Neural cell (in vitro differentiated cells): Measurements from ENCODE around the gene LRRC74B. TPM values are rescaled to one million over a fixed set of nuclear protein-coding genes. Genes with fewer than 3 reads are reported as not detected.

Experiments used
- H2AFZ ChIP-seq: fragments of 200-600, 300-800 bp; sonication (generic), shearing (Covaris generic); 2 replicates; pipeline ENCODE4 v1.6.0; 2014; ENCODE audit warnings: low read depth, mild to moderate bottlenecking, antibody characterized with exemption, low read length, moderate library complexity
- H3F3A ChIP-seq: fragments of 200-600 bp; shearing (Covaris generic); 2 replicates; pipeline ENCODE4 v1.6.1; 2016; ENCODE audit warnings: mild to moderate bottlenecking, moderate library complexity, mixed read lengths, antibody characterized with exemption, low read length; ENCODE audit not compliant: insufficient read depth, poor library complexity, severe bottlenecking
- H3K27ac ChIP-seq: fragments of 200-600, 300-800 bp; sonication (generic), shearing (Covaris generic); 2 replicates; pipeline ENCODE4 v1.5.1; 2014; ENCODE audit warnings: mild to moderate bottlenecking, low read length, moderate library complexity
- H3K27me3 ChIP-seq: fragments of 300-800, 200-600 bp; sonication (generic), shearing (Covaris generic); 2 replicates; pipeline ENCODE4 v1.6.0; 2014; ENCODE audit warnings: mild to moderate bottlenecking, low read depth, low read length, moderate library complexity; ENCODE audit not compliant: insufficient read depth
- H3K36me3 ChIP-seq: fragments of 300-800, 200-600 bp; sonication (generic), shearing (Covaris generic); 2 replicates; pipeline ENCODE4 v1.5.1; 2014; ENCODE audit warnings: mild to moderate bottlenecking, antibody characterized with exemption, low read length, moderate library complexity; ENCODE audit not compliant: insufficient read depth
- H3K4me2 ChIP-seq: fragments of 300-800, 200-600 bp; sonication (generic), shearing (Covaris generic); 2 replicates; pipeline ENCODE4 v1.6.0; 2014; ENCODE audit warnings: mild to moderate bottlenecking, low read length
- H3K4me3 ChIP-seq: fragments of 300-800, 200-600 bp; sonication (generic), shearing (Covaris generic); 2 replicates; pipeline ENCODE4 v1.5.1; 2014; ENCODE audit warnings: mild to moderate bottlenecking, low read length, moderate library complexity
- H3K79me2 ChIP-seq: fragments of 200-600 bp; shearing (Covaris generic); replicated peaks from 2 replicates; pipeline ENCODE4 v1.6.0; 2014; ENCODE audit warnings: mild to moderate bottlenecking, low read length, moderate library complexity; ENCODE audit not compliant: insufficient read depth
- H3K9ac ChIP-seq: fragments of 300-800, 200-600 bp; sonication (generic), shearing (Covaris generic); 2 replicates; pipeline ENCODE4 v1.6.1; 2016; ENCODE audit warnings: mild to moderate bottlenecking, low read length, mixed read lengths
- H3K9me2 ChIP-seq: fragments of 200-600 bp; shearing (Covaris generic); 2 replicates; pipeline ENCODE4 v1.6.1; 2016; ENCODE audit warnings: mild to moderate bottlenecking, low read length, mixed read lengths; ENCODE audit not compliant: insufficient read depth
- H3K9me3 ChIP-seq: fragments of 200-600, 300-800 bp; sonication (generic), shearing (Covaris generic); 2 replicates; pipeline ENCODE4 v1.6.1; 2016; ENCODE audit warnings: mild to moderate bottlenecking, mixed run types, low read length, moderate library complexity, mixed read lengths
- H4K20me1 ChIP-seq: fragments of 200-600 bp; shearing (Covaris generic); 2 replicates; pipeline ENCODE4 v1.6.1; 2016; ENCODE audit warnings: mild to moderate bottlenecking, mixed run types; ENCODE audit not compliant: insufficient read depth
- CTCF ChIP-seq: fragments of 450-650 bp; IDR thresholded peaks from 2 replicates; pipeline ENCODE4 v1.5.1; 2014; ENCODE audit warnings: antibody characterized with exemption, mild to moderate bottlenecking, moderate library complexity; ENCODE audit not compliant: poor library complexity, severe bottlenecking
- EP300 ChIP-seq: fragments of 450-650 bp; conservative IDR thresholded peaks from 2 replicates; pipeline ENCODE4 v1.6.1; 2014; ENCODE audit warnings: antibody characterized with exemption, mild to moderate bottlenecking, moderate library complexity; ENCODE audit not compliant: poor library complexity, severe bottlenecking
- EZH2 ChIP-seq: fragments of 200-600, 300-800 bp; shearing (Covaris generic), sonication (generic); IDR thresholded peaks from 2 replicates; pipeline ENCODE4 v1.6.1; 2014; ENCODE audit warnings: antibody characterized with exemption, low read length, borderline replicate concordance, mild to moderate bottlenecking; ENCODE audit not compliant: insufficient read depth, poor library complexity, severe bottlenecking
- MXI1 ChIP-seq: fragments of 450-650 bp; conservative IDR thresholded peaks from 2 replicates; pipeline ENCODE4 v1.6.1; 2014; ENCODE audit warnings: antibody characterized with exemption, mild to moderate bottlenecking; ENCODE audit not compliant: poor library complexity, severe bottlenecking
- POLR2AphosphoS5 ChIP-seq: IDR thresholded peaks from 2 replicates; pipeline ENCODE4 v1.6.1; 2012
- RAD21 ChIP-seq: fragments of 450-650 bp; conservative IDR thresholded peaks from 2 replicates; pipeline ENCODE4 v1.6.1; 2014; ENCODE audit warnings: antibody characterized with exemption, mild to moderate bottlenecking, moderate library complexity
- REST ChIP-seq: IDR thresholded peaks from 2 replicates; pipeline ENCODE4 v1.6.1; 2012; ENCODE audit warnings: borderline replicate concordance
- SMC3 ChIP-seq: fragments of 450-650 bp; conservative IDR thresholded peaks from 2 replicates; pipeline ENCODE4 v1.6.1; 2014; ENCODE audit warnings: antibody characterized with exemption, mild to moderate bottlenecking, moderate library complexity; ENCODE audit not compliant: poor library complexity
- TAF1 ChIP-seq: IDR thresholded peaks from 2 replicates; pipeline ENCODE4 v1.6.1; 2012; ENCODE audit warnings: low read depth
- polyA plus RNA-seq: library from polyadenylated mRNA; depleted of rRNA; stranded (reverse); fragments of >200 nt; gene quantifications from 2 replicates; pipeline ENCODE4 v1.2.3, GENCODE V29; 2014

LRRC74B gene
- polyA plus RNA-seq, 1 donor from 2014 or later = not detected

GRCh38 chr22:21079493-21079892, 33.7 kb downstream of the LRRC74B start:
- Histone ChIP-seq H3K9me2 (no peaks in the 10 kb centered on the region), H3K9me3 (no peaks in the 10 kb centered on the region), H4K20me1 (no peaks in the 10 kb centered on the region), H3F3A (no peaks in the 10 kb centered on the region), H3K9ac (no peak overlapping the region), H3K27me3 (no peaks in the 10 kb centered on the region), H3K36me3 (no peaks in the 10 kb centered on the region), H3K79me2 (no peaks in the 10 kb centered on the region), H3K4me2 (no peak overlapping the region), H3K27ac (no peak overlapping the region), H3K4me3 (no peak overlapping the region), H2AFZ (no peak overlapping the region)
- TF ChIP-seq EZH2 = no peak
- no peak for TF ChIP-seq REST
- TF ChIP-seq TAF1 = no peak
- no peak for TF ChIP-seq POLR2AphosphoS5
- no peak for TF ChIP-seq CTCF
- no peak for TF ChIP-seq EP300
- TF ChIP-seq MXI1 = no peak
- TF ChIP-seq RAD21 = no peak
- no peak for TF ChIP-seq SMC3

GRCh38 chr22:21080435-21081137, 34.8 kb downstream of the LRRC74B start:
- H3K9ac ChIP-seq = no peak overlapping the region
- H3F3A ChIP-seq = no peaks in the 10 kb centered on the region
- no peak overlapping the region for H3K4me2 ChIP-seq
- TF ChIP-seq EP300 = no peak
- no peak for TF ChIP-seq EZH2
- no peak for TF ChIP-seq TAF1
- TF ChIP-seq POLR2AphosphoS5 = no peak
- no peak for TF ChIP-seq RAD21
- no peak for TF ChIP-seq CTCF
- TF ChIP-seq SMC3 = no peak
- no peak for TF ChIP-seq REST
- no peak for TF ChIP-seq MXI1
- H2AFZ ChIP-seq = no peak overlapping the region
- no peak overlapping the region for H3K4me3 ChIP-seq
- no peak overlapping the region for H3K27ac ChIP-seq
- no peaks in the 10 kb centered on the region for H3K36me3 ChIP-seq
- no peaks in the 10 kb centered on the region for H3K79me2 ChIP-seq
- no peaks in the 10 kb centered on the region for H3K27me3 ChIP-seq
- no peaks in the 10 kb centered on the region for H3K9me3 ChIP-seq
- H3K9me2 ChIP-seq = no peaks in the 10 kb centered on the region
- no peaks in the 10 kb centered on the region for H4K20me1 ChIP-seq
